ENCODE data around the gene FUT7.
"Not testable (repeated sequence)": the region's sequence is repeated elsewhere in the genome, so short reads cannot be mapped to it uniquely, and the experiment has no call there.

Gene FUT7

GRCh38 chr9:137017791-137018497, 13.9 kb downstream of the FUT7 start:
- no peak for DNase-seq (ENCODE audit: low read depth)

- DNase-seq (ENCODE audit: low read depth), result no peak
These were observed 14.8 kb downstream of the FUT7 start for GRCh38 chr9:137017071-137017470.

- no peak for DNase-seq (ENCODE audit: low read depth)
These were observed 15.5 kb downstream of the FUT7 start for GRCh38 chr9:137016436-137016835.

GRCh38 chr9:137015976-137016375, 15.9 kb downstream of the FUT7 start:
- no peak for DNase-seq (ENCODE audit: low read depth)

- DNase-seq (ENCODE audit: low read depth), result no peak
These were observed 16.4 kb downstream of the FUT7 start for GRCh38 chr9:137015540-137015930.

GRCh38 chr9:137014776-137015539, 16.9 kb downstream of the FUT7 start:
- DNase-seq (ENCODE audit: low read depth), result no peak

GRCh38 chr9:137014166-137014565, 17.7 kb downstream of the FUT7 start:
- DNase-seq (ENCODE audit: low read depth), result no peak

- no peak for DNase-seq (ENCODE audit: low read depth)
These were observed 18.3 kb downstream of the FUT7 start for GRCh38 chr9:137013571-137013940.

GRCh38 chr9:137012694-137013570, 19.0 kb downstream of the FUT7 start:
- no peak for DNase-seq (ENCODE audit: low read depth)

- no peak for DNase-seq (ENCODE audit: low read depth)
These were observed 19.8 kb downstream of the FUT7 start for GRCh38 chr9:137011907-137012675.

- no peak for DNase-seq (ENCODE audit: low read depth)
These were observed 20.7 kb downstream of the FUT7 start for GRCh38 chr9:137011156-137011555.

- no peak for DNase-seq (ENCODE audit: low read depth)
These were observed 21.8 kb downstream of the FUT7 start for GRCh38 chr9:137009938-137010732.

GRCh38 chr9:137009217-137009616, 22.7 kb downstream of the FUT7 start:
- no peak for DNase-seq (ENCODE audit: low read depth)

GRCh38 chr9:137008312-137008711, 23.6 kb downstream of the FUT7 start:
- no peak for DNase-seq (ENCODE audit: low read depth)

- DNase-seq (ENCODE audit: low read depth), result no peak
These were observed 24.0 kb downstream of the FUT7 start for GRCh38 chr9:137007816-137008270.

GRCh38 chr9:137007108-137007815, 24.6 kb downstream of the FUT7 start:
- no peak for DNase-seq (ENCODE audit: low read depth)

- no peak for DNase-seq (ENCODE audit: low read depth)
These were observed 25.5 kb downstream of the FUT7 start for GRCh38 chr9:137006116-137007003.

GRCh38 chr9:137004285-137004684, 27.6 kb downstream of the FUT7 start:
- not testable (repeated sequence) for DNase-seq (ENCODE audit: low read depth)

- no peak for DNase-seq (ENCODE audit: low read depth)
These were observed 29.2 kb downstream of the FUT7 start for GRCh38 chr9:137002646-137003041.
